GM21576 (cell line): ENCODE results near the gene EIF3L.
"Not testable (repeated sequence)": the region's sequence is repeated elsewhere in the genome, so short reads cannot be mapped to it uniquely, and the experiment has no call there.

Experiments
- ATAC-seq: cut with Tn5 transposase; IDR thresholded peaks from one replicate; pipeline ENCODE4 v1.9.1; 2021; ENCODE audit warnings: mild to moderate bottlenecking, moderate library complexity; ENCODE audit not compliant: unreplicated experiment

EIF3L gene

GRCh38 chr22:37849089-37849751, at the start of gene EIF3L:
TSS of gene EIF3L (plus strand) at chr22:37849419. CDS start at chr22:37849450, 31 bp downstream.
- peak; percentile 50 for ATAC-seq

GRCh38 chr22:37799979-37800378, 49.2 kb upstream of the EIF3L start:
- ATAC-seq = not testable (repeated sequence)

- ATAC-seq = no peak
Observed at GRCh38 chr22:37801946-37802309, 47.3 kb upstream of the EIF3L start.

GRCh38 chr22:37802310-37803194, 46.7 kb upstream of the EIF3L start:
- no peak for ATAC-seq

- ATAC-seq = no peak
Observed at GRCh38 chr22:37803195-37803638, 46.0 kb upstream of the EIF3L start.

GRCh38 chr22:37803639-37804351, 45.4 kb upstream of the EIF3L start:
- no peak for ATAC-seq

- no peak for ATAC-seq
Observed at GRCh38 chr22:37804352-37804880, 44.8 kb upstream of the EIF3L start.

GRCh38 chr22:37804881-37805809, 44.1 kb upstream of the EIF3L start:
- ATAC-seq = no peak

GRCh38 chr22:37805810-37806277, 43.4 kb upstream of the EIF3L start:
- no peak for ATAC-seq

- ATAC-seq = no peak
Observed at GRCh38 chr22:37806409-37807333, 42.5 kb upstream of the EIF3L start.

- peak; percentile 79 for ATAC-seq
Observed at GRCh38 chr22:37807410-37808293, 41.6 kb upstream of the EIF3L start, which contains the start of gene GCAT. TSS of gene GCAT (plus strand) at chr22:37807934. CDS start at chr22:37807968, 34 bp downstream.

- no peak for ATAC-seq
Observed at GRCh38 chr22:37808294-37808657, 40.9 kb upstream of the EIF3L start.

GRCh38 chr22:37809672-37810333, 39.4 kb upstream of the EIF3L start:
- no peak for ATAC-seq

- no peak for ATAC-seq
Observed at GRCh38 chr22:37811867-37812266, 37.4 kb upstream of the EIF3L start.

GRCh38 chr22:37812869-37813678, 36.1 kb upstream of the EIF3L start:
- no peak for ATAC-seq

GRCh38 chr22:37815593-37815992, 33.6 kb upstream of the EIF3L start:
- ATAC-seq = no peak
